GM23338 (cell line): ENCODE measurements around the gene ZNF264. TPM values are rescaled to one million over a fixed set of nuclear protein-coding genes. Genes with fewer than 3 reads are reported as not detected.

Experiments
- ATAC-seq: fragments of 200-7000 bp; cut with Tn5 transposase; 3 replicates; pipeline ENCODE4 v1.9.1; 2020
- DNase-seq: peaks from one replicate; pipeline ENCODE4 v3.0.0-alpha.2; 2015; ENCODE audit warnings: low spot score
- H2AFZ ChIP-seq: fragments of 200-600 bp; sonication (generic); 2 replicates; pipeline ENCODE4 v1.8.0; 2016; ENCODE audit warnings: antibody characterized with exemption, mild to moderate bottlenecking, moderate library complexity
- H3F3A ChIP-seq: fragments of 200-600 bp; sonication (generic); replicated peaks from 2 replicates; pipeline ENCODE4 v1.8.0; 2017; ENCODE audit warnings: antibody characterized with exemption, mixed run types, low read depth
- H3K27ac ChIP-seq: fragments of 200-600 bp; sonication (generic); 2 replicates; pipeline ENCODE4 v1.6.1; 2016; ENCODE audit warnings: low read depth
- H3K27me3 ChIP-seq: fragments of 200-600 bp; sonication (generic); 2 replicates; pipeline ENCODE4 v1.8.0; 2016; ENCODE audit warnings: mild to moderate bottlenecking, mixed run types, moderate library complexity; ENCODE audit not compliant: insufficient read depth
- H3K36me3 ChIP-seq: fragments of 200-600 bp; sonication (generic); 2 replicates; pipeline ENCODE4 v1.8.0; 2016; ENCODE audit warnings: mild to moderate bottlenecking; ENCODE audit not compliant: insufficient read depth
- H3K4me1 ChIP-seq: fragments of 200-600 bp; sonication (generic); 2 replicates; pipeline ENCODE4 v1.8.0; 2016; ENCODE audit warnings: mild to moderate bottlenecking, moderate library complexity; ENCODE audit not compliant: insufficient read depth
- H3K4me2 ChIP-seq: fragments of 200-600 bp; sonication (generic); 2 replicates; pipeline ENCODE4 v1.7.1; 2017; ENCODE audit warnings: mixed run types
- H3K4me3 ChIP-seq: fragments of 200-600 bp; sonication (generic); 2 replicates; pipeline ENCODE4 v1.6.1; 2016; ENCODE audit warnings: mixed run types
- H3K79me2 ChIP-seq: fragments of 200-600 bp; sonication (generic); replicated peaks from 2 replicates; pipeline ENCODE4 v1.8.0; 2017; ENCODE audit warnings: mild to moderate bottlenecking; ENCODE audit not compliant: insufficient read depth
- H3K9me2 ChIP-seq: fragments of 200-600 bp; sonication (generic); 2 replicates; pipeline ENCODE4 v1.8.0; 2017; ENCODE audit not compliant: insufficient read depth
- H4K20me1 ChIP-seq: fragments of 200-600 bp; sonication (generic); replicated peaks from 2 replicates; pipeline ENCODE4 v1.8.0; 2017; ENCODE audit warnings: mild to moderate bottlenecking; ENCODE audit not compliant: insufficient read depth
- H3K27ac Mint-ChIP-seq: 2 replicates; pipeline ENCODE4 v1.8.0; 2020; ENCODE audit warnings: inconsistent platforms, mild to moderate bottlenecking, moderate library complexity, mixed read lengths
- H3K27me3 Mint-ChIP-seq: 3 replicates; pipeline ENCODE4 v1.8.0; 2022; ENCODE audit warnings: low read depth, mild to moderate bottlenecking, moderate library complexity, mixed read lengths, inconsistent platforms; ENCODE audit not compliant: insufficient read depth, poor library complexity
- H3K36me3 Mint-ChIP-seq: 3 replicates; pipeline ENCODE4 v1.8.0; 2021; ENCODE audit warnings: low read depth, mild to moderate bottlenecking, inconsistent platforms, moderate library complexity, mixed read lengths
- H3K4me1 Mint-ChIP-seq: 3 replicates; pipeline ENCODE4 v1.8.0; 2020; ENCODE audit warnings: mild to moderate bottlenecking, inconsistent platforms, mixed read lengths
- H3K4me3 Mint-ChIP-seq: 3 replicates; pipeline ENCODE4 v1.8.0; 2021; ENCODE audit warnings: moderate library complexity, mild to moderate bottlenecking, inconsistent platforms, mixed read lengths
- H3K9me3 Mint-ChIP-seq: 3 replicates; pipeline ENCODE4 v1.8.0; 2020; ENCODE audit warnings: moderate library complexity, mild to moderate bottlenecking, inconsistent platforms, mixed read lengths
- EZH2 ChIP-seq: fragments of 200-600 bp; sonication (generic); IDR thresholded peaks from one replicate; pipeline ENCODE4 v1.8.0; 2017; ENCODE audit warnings: antibody characterized with exemption, mild to moderate bottlenecking, low read depth; ENCODE audit not compliant: unreplicated experiment
- EZH2phosphoT487 ChIP-seq: fragments of 200-600 bp; sonication (generic); IDR thresholded peaks from one replicate; pipeline ENCODE4 v1.8.1; 2018; ENCODE audit warnings: antibody characterized with exemption; ENCODE audit not compliant: unreplicated experiment
- JUNB ChIP-seq: IDR thresholded peaks from one replicate; pipeline ENCODE4 v1.6.1; 2016; ENCODE audit warnings: antibody characterized with exemption; ENCODE audit not compliant: unreplicated experiment
- NANOG ChIP-seq: IDR thresholded peaks from 2 replicates; pipeline ENCODE4 v1.6.1; 2016; ENCODE audit warnings: antibody characterized with exemption, borderline replicate concordance
- POLR2AphosphoS5 ChIP-seq: IDR thresholded peaks from 2 replicates; pipeline ENCODE4 v1.6.1; 2016; ENCODE audit warnings: antibody characterized with exemption, low read depth
- REST ChIP-seq: IDR thresholded peaks from one replicate; pipeline ENCODE4 v1.6.1; 2018; ENCODE audit warnings: antibody characterized with exemption; ENCODE audit not compliant: unreplicated experiment
- STAT1 ChIP-seq: IDR thresholded peaks from one replicate; pipeline ENCODE4 v1.6.1; 2016; ENCODE audit warnings: antibody characterized with exemption; ENCODE audit not compliant: unreplicated experiment
- polyA plus RNA-seq: library from polyadenylated mRNA; unstranded; fragments of >200 nt; fragmentation: Nextera tagmentation; extraction: Ambion mirVana; gene quantifications from 2 replicates; pipeline ENCODE4 v1.2.1, GENCODE V29; 2016
- total RNA-seq: library from RNA; depleted of rRNA; stranded (reverse); fragments of >200 nt; shearing (Covaris generic); gene quantifications from 2 replicates; pipeline ENCODE4 v1.2.3, GENCODE V29; 2014

Gene ZNF264
- total and polyA plus RNA-seq, 2 experiments from 2014 or later = 4.0 to 25.9 TPM

GRCh38 chr19:57245066-57245465 is 53.8 kb downstream of the ZNF264 start:
- Histone ChIP-seq H4K20me1 (peaks cover 11% of the 10 kb centered on the region), H3K79me2 (peaks cover 33% of the 10 kb centered on the region), H3K4me2 (no peak overlapping the region), H3K27me3 (no peaks in the 10 kb centered on the region), H3K27ac (no peak overlapping the region), H2AFZ (no peak overlapping the region), H3K4me1 (no peaks in the 10 kb centered on the region; the same call in 1 of the 2 replicates), H3F3A (no peaks in the 10 kb centered on the region; the same call in 1 of the 2 replicates), H3K36me3 (no peaks in the 10 kb centered on the region; the same call in 1 of the 2 replicates), H3K9me2 (no peaks in the 10 kb centered on the region), H3K4me3 (no peak overlapping the region)
- DNase-seq (no peak), ATAC-seq (no peak)
- Mint-ChIP-seq H3K9me3 (no peaks in the 10 kb centered on the region; the same call in 2 of the 3 replicates), H3K27me3 (peaks cover 8% of the 10 kb centered on the region), H3K36me3 (peaks cover 24% of the 10 kb centered on the region), H3K4me3 (no peak overlapping the region), H3K4me1 (peaks cover 6% of the 10 kb centered on the region; the same call in 2 of the 3 replicates), H3K27ac (no peak overlapping the region)
- TF ChIP-seq NANOG = no peak

GRCh38 chr19:57245959-57246358 is 54.7 kb downstream of the ZNF264 start:
- Histone ChIP-seq H3K27ac (no peak overlapping the region), H3K36me3 (peaks cover under 1% of the 10 kb centered on the region; the same call in 1 of the 2 replicates), H3K79me2 (peaks cover 32% of the 10 kb centered on the region), H2AFZ (no peak overlapping the region), H3F3A (no peaks in the 10 kb centered on the region; the same call in 1 of the 2 replicates), H3K27me3 (no peaks in the 10 kb centered on the region), H3K4me2 (no peak overlapping the region), H3K4me3 (no peak overlapping the region), H4K20me1 (peaks cover 11% of the 10 kb centered on the region), H3K9me2 (no peaks in the 10 kb centered on the region), H3K4me1 (no peaks in the 10 kb centered on the region; the same call in 1 of the 2 replicates)
- H3K27me3 Mint-ChIP-seq = peaks cover 7% of the 10 kb centered on the region
- H3K36me3 Mint-ChIP-seq = peaks cover 28% of the 10 kb centered on the region
- no peak overlapping the region for H3K27ac Mint-ChIP-seq
- DNase-seq (no peak), ATAC-seq (no peak)
- peaks cover 5% of the 10 kb centered on the region; the same call in 2 of the 3 replicates for H3K4me1 Mint-ChIP-seq
- H3K9me3 Mint-ChIP-seq = no peaks in the 10 kb centered on the region; the same call in 2 of the 3 replicates
- TF ChIP-seq STAT1 (no peak), EZH2 (no peak), EZH2phosphoT487 (no peak), NANOG (no peak), POLR2AphosphoS5 (no peak), JUNB (no peak), REST (no peak)
- H3K4me3 Mint-ChIP-seq = no peak overlapping the region
